Measurements from ENCODE around the gene ERFL. TPM values are rescaled to one million over a fixed set of nuclear protein-coding genes. Genes with fewer than 3 reads are reported as not detected.

ERFL gene
- total RNA-seq, 2 experiments from 2014 or later: 1.3 to 2.0 TPM

DNA sequence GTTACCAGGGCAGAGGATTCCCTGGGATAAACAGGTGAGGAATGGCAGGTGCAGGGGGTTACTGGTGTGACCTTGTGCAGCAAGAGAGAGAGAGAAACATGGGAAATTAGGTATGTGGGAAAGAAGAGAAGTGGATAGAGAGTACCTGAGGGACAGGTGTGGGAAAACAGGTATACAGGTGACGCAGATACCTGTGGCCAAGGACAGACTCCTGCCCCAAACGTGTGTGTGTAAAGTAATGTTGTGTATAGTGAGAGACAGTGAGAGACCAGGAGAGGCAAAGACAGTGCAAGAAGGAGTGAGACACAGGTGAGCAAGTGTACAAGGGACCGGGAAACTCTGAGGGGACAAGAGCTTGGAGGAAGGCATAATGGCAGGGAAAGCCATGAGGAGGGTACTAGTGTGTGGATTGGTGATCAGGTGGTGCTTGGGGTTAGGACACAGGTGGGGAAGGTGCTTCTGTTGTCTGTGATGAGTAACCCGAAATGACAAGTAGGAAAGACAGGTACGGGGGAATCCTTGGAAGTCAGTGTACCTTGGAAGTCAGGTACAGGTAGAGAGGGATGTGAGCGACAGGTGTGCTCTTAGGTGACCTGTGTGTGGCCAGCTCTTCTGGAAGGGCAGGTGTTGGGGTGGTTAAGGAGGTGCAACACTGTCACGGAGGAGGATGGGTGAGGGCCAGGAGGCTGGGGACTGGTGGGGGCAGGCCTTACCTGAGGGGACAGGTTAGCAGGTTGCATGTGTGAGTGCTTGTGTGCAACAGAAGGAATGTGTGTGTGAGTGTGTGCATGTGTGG, 2.8 kb downstream of the ERFL start:
- peaks cover 24% of the 10 kb centered on the region for H3K4me1 Mint-ChIP-seq (ENCODE audit: low read depth)
- H3K4me3 Mint-ChIP-seq: no peak overlapping the region
- intact Hi-C loops (cut with micrococcal nuclease): no loop called here
- no peaks in the 10 kb centered on the region for H3K27me3 Mint-ChIP-seq
- no peak overlapping the region for H3K27ac Mint-ChIP-seq
- H3K9me3 Mint-ChIP-seq: no peaks in the 10 kb centered on the region
- POLR2A ChIA-PET: no interaction called here
- H3K36me3 Mint-ChIP-seq: no peaks in the 10 kb centered on the region
- DNase-seq: no peak
- CTCF ChIA-PET: interaction anchor here (0.6 to 1.5 kb wide), 3 partner anchors 9 to 52 kb away, joined by 3 read pairs; no protein-coding TSS in a partner anchor

DNA sequence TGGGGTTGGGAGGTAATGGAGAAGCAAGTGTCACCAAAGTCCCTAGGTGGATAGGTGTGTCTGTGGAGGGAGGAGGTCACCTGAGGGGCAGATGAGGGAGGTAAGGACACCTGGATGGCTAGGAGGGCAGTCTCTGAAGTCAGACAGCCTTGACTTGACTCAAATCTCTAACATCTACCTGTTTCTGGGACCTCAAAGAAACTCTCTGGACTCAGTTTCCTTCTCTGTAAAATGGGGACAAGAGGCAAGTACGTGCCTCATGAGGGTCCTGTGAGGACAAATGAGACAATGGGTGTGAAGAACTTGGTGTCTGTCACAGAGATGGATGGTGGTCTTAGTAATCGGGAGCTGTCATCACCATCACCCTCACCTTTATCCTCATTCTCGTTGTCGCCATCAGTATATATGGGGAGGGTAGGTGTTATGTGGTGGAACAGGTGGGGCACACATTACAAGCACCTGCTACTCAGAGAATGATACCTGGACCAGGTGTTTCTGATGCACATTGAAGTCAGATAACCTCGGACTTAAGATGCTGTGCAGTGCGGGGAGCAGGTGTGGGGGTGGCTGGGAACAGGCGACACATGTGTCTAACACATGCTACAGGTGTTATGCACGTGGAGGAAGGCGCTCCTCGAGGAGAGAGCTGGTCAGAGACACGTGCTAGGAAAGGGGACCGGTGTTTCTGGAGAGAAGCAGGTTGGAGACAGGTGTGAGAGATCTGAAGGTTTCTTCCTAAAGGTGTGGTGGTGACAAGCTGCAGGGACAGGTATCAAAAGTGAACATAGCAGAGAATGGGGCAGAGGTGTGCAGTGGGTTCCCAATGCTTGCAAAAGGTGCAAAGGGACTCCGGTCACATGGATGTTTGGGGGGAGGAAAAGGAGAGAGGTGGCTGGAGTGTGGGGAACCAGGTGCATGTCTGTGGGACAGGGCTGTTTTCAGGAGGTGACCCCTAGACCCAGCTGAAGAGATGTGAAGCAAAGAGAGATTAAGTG, 3.8 kb downstream of the ERFL start:
- CTCF ChIA-PET: interaction anchor here (0.9 to 1.5 kb wide), 2 partner anchors 28 to 51 kb away, joined by 3 read pairs; no protein-coding TSS in a partner anchor

DNA sequence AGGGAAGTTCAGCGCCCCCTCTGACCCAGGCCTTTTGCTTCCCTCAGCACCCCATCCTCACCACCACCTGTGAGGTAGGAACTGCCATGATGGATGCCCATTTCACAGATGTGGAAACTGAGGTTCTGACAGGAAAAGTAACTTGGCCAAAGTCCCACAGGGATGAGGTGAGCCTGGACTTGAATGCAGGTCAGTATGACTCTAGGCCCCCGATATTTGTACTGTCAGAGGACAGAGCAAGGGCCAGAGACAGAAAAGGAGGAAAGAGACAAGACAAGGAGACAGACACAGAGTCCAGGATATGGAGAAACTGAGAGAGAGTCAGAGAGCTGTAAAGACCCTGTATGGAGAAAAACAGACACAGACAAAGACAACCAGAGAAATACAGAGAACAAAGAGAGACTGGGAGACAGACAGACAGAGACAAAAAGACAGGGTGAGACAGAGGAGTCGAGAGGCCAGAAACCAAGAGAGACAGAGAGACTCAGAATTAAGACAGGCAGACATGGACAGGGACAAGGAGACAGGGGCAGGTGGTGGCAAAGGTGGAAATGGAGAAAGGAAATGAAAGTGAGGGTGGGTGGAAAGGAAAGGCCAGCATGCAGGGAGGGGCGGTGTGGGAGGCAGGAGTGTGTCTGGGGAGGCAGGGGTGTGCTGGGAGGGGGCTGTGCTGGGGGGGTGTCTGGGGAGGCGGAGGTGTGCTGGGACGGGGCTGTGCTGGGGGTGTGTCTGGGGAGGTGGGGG, 5.0 kb downstream of the ERFL start:
- CTCF ChIA-PET: no interaction called here
- no peaks in the 10 kb centered on the region for H3K36me3 Mint-ChIP-seq
- no peaks in the 10 kb centered on the region for H3K27me3 Mint-ChIP-seq
- H3K4me1 Mint-ChIP-seq (ENCODE audit: low read depth): peaks cover 13% of the 10 kb centered on the region
- POLR2A ChIA-PET: no interaction called here
- H3K9me3 Mint-ChIP-seq: no peaks in the 10 kb centered on the region
- H3K4me3 Mint-ChIP-seq: no peak overlapping the region
- DNase-seq: no peak
- intact Hi-C loops (cut with micrococcal nuclease): no loop called here
- no peak overlapping the region for H3K27ac Mint-ChIP-seq

More for the DNA sequence above, 3.8 kb downstream of the ERFL start:
- intact Hi-C loops (cut with micrococcal nuclease): no loop called here
- POLR2A ChIA-PET: no interaction called here
- Mint-ChIP-seq H3K27me3 (no peaks in the 10 kb centered on the region), H3K27ac (no peak overlapping the region), H3K36me3 (no peaks in the 10 kb centered on the region), H3K4me1 (ENCODE audit: low read depth) (peaks cover 20% of the 10 kb centered on the region), H3K4me3 (no peak overlapping the region), H3K9me3 (no peaks in the 10 kb centered on the region)
- no peak for DNase-seq

DNA sequence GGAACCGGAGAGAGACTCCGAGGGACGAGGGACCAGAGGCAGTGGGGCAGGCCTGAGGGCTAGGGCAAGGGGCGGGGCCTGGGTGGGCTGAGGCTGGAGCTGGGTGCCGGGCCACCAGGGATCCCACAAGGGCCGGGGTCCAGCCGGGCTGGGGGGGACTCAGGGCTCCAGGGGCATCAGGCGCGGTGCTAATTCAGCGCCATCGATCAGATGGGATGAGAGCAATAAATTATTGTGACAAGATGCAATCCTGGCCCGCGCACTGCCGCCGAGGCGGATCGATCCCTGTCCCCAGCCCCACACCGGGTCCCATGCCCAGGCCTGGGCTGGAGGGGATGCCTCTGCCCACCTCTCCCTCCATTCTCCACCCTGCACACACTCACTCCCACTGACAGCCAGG, 5.7 kb downstream of the ERFL start:
- CTCF ChIA-PET: no interaction called here
- intact Hi-C loops (cut with micrococcal nuclease): no loop called here

DNA sequence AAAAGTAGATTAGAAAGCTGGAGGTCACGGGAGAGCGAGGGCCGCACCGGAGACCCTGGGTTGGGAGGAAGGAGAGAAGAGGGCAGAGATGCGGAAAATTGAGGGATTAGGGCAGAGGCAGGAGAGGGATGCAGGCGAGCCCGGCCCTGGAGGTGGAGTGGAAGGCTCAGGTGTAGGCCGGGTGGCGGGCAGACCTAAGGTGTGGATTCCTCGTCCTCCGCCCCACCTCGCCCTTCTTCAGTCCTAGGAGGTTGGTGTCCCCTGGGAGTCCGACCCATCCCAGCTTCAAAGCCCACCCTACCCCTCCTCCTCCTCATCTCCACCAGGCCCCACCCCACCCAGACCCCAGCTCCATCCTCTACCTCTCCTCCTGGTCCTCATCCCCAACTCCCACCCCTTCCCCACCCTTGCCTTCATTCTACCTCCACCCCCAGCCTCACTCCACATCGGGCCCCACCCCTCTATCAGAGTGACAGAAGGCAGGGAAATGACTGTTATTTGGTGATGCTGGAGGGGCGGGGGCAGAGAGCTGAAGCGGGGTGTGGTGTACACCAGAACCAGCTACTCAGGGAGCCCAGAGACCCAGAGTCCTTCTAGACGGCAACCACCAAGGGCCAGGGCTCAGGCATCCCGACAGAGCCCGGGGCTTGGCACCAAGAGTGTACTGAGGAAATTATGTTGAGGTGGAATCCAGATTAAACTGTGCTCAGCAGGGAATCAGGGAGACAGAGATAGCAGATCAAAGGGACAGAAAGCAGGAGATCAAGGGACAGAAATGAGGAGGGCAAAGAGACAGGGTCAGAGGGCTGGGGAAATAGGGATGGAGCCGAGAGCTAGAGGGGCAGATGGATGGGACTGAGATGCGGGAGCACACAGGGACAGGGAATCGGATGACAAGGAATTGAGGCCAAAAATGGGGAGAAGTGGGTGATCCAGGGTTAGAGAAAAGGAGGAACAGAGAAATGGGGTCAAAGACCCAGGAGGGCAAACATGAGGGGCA, 6.4 kb downstream of the ERFL start:
- CTCF ChIA-PET: no interaction called here

More for the DNA sequence above, 5.7 kb downstream of the ERFL start:
- Mint-ChIP-seq H3K4me3 (no peak overlapping the region), H3K36me3 (no peaks in the 10 kb centered on the region), H3K27ac (no peak overlapping the region), H3K9me3 (no peaks in the 10 kb centered on the region), H3K4me1 (ENCODE audit: low read depth) (peaks cover 13% of the 10 kb centered on the region), H3K27me3 (no peaks in the 10 kb centered on the region)
- POLR2A ChIA-PET: no interaction called here
- no peak for DNase-seq

DNA sequence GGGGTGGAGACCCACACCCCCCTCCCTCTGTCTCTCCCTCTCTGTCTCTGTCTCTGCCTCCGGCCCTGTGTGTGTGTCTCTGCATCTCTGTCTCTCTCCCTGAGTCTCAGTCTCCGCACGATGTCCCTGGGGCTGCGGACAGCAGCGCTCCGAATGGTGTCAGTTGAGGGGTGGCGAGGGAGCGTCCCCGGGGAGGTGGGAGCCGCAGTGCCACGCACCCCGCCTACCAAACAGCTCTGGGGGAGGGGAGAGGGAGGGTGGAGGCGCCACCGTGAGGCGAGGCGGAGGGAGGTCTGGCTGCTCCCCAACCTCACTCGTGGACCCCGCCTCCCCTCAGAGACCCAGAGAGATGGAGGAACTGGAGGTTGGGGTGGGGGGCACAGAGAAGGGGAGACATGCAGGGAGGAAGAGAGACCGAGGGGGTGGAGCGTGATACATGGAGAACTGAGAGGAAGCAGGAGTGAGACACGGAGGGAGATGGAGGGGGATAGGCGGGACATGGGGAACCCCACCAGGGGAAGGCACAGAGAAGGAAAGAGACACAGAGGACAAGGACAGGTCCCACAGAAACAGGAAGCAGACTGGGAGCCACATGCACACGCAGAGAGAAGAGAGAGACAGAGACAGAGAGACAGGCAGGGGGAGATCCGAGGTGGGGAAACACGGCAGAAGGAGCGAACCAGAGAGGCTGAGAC, 7.2 kb downstream of the ERFL start:
- no peak for DNase-seq
- intact Hi-C loops (cut with micrococcal nuclease): no loop called here
- ChIA-PET CTCF (no interaction called here), POLR2A (no interaction called here)
- H3K9me3 Mint-ChIP-seq: no peaks in the 10 kb centered on the region
- no peak overlapping the region for H3K4me3 Mint-ChIP-seq
- peaks cover 13% of the 10 kb centered on the region for H3K4me1 Mint-ChIP-seq (ENCODE audit: low read depth)
- no peaks in the 10 kb centered on the region for H3K36me3 Mint-ChIP-seq
- no peak overlapping the region for H3K27ac Mint-ChIP-seq
- no peaks in the 10 kb centered on the region for H3K27me3 Mint-ChIP-seq

More for the DNA sequence above, 6.4 kb downstream of the ERFL start:
- POLR2A ChIA-PET: no interaction called here
- peaks cover 13% of the 10 kb centered on the region for H3K4me1 Mint-ChIP-seq (ENCODE audit: low read depth)
- no peaks in the 10 kb centered on the region for H3K27me3 Mint-ChIP-seq
- no peak for DNase-seq
- no peak overlapping the region for H3K27ac Mint-ChIP-seq
- intact Hi-C loops (cut with micrococcal nuclease): no loop called here
- no peaks in the 10 kb centered on the region for H3K9me3 Mint-ChIP-seq
- H3K4me3 Mint-ChIP-seq: no peak overlapping the region
- no peaks in the 10 kb centered on the region for H3K36me3 Mint-ChIP-seq

DNA sequence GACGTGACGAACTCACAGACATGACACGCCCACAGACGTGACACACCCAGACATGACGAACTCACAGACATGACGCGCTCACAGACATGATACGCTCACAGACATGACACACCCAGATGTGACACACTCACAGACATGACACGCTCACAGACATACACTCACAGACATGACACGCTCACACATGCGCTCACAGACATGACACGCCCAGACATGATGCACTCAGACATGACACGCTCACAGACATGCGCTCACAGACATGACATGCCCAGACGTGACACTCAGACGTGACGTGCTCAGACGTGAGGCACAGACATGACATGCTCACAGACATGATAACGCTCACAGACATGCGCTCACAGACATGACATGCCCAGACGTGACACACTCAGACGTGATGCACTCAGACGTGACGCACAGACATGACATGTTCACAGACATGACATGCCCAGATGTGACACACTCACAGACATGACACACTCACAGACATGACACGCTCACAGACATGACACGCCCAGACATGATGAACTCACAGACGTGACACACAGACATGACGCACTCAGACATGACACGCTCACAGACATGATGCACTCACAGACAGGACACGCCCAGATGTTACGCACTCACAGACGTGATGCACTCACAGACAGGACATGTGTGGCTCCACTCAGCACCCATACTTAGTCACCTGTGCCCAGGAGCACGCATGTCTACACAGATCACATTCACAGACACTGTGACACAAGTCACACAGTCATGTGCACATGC, 8.1 kb downstream of the ERFL start:
- H3K4me3 Mint-ChIP-seq: no peak overlapping the region
- intact Hi-C loops (cut with micrococcal nuclease): no loop called here
- ChIA-PET CTCF (interaction anchor here (0.8 kb wide), 1 partner anchor 8 kb away, joined by 3 read pairs; the partner anchor contains the start of gene ERFL), POLR2A (no interaction called here)
- DNase-seq: no peak
- H3K9me3 Mint-ChIP-seq: no peaks in the 10 kb centered on the region
- peaks cover 13% of the 10 kb centered on the region for H3K4me1 Mint-ChIP-seq (ENCODE audit: low read depth)
- no peaks in the 10 kb centered on the region for H3K27me3 Mint-ChIP-seq
- no peak overlapping the region for H3K27ac Mint-ChIP-seq
- H3K36me3 Mint-ChIP-seq: no peaks in the 10 kb centered on the region

DNA sequence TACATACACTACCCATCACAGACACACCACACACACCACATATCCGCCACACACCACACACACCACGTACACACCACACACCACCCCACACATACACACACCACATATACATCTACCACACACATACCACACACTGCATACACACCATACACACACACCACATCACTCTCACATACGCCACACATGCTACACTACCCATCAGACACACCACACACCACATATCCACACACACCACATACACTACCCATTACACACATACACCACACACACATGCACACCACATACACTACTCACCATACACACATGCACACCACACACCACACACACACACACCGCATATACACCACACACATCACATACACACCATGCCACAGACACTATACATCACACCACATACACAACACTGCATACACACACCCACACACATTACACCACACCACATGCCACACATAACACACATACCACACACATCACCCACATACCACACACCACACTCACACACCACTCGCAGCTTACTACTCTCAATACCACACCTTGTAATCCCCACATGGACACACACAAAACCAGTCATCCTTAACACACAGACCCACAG, 9.5 kb downstream of the ERFL start:
- peaks cover 17% of the 10 kb centered on the region for H3K4me1 Mint-ChIP-seq (ENCODE audit: low read depth)
- no peak for DNase-seq
- H3K4me3 Mint-ChIP-seq: no peak overlapping the region
- H3K27ac Mint-ChIP-seq: no peak overlapping the region
- H3K9me3 Mint-ChIP-seq: no peaks in the 10 kb centered on the region
- CTCF ChIA-PET: interaction anchor here (0.8 kb wide), 1 partner anchor 9 kb away, joined by 3 read pairs; the partner anchor contains the start of gene ERFL
- peaks cover 6% of the 10 kb centered on the region for H3K27me3 Mint-ChIP-seq
- POLR2A ChIA-PET: no interaction called here
- intact Hi-C loops (cut with micrococcal nuclease): no loop called here
- H3K36me3 Mint-ChIP-seq: no peaks in the 10 kb centered on the region

DNA sequence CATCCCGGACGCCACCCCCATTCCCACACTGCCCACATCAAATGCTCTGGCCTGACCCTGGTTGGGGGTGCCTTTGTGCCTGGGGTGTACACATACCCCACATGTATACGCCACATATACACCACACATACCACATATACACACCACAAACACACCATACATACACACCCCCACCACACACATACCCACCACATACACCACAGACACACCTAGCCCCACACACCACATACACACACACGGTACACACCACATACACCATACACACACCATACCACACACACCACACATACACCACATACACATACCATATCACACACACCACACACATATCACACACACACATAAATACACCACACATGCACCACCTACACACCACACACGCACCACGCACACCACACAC, 10.2 kb downstream of the ERFL start:
- ChIA-PET POLR2A (no interaction called here), CTCF (no interaction called here)
- Mint-ChIP-seq H3K36me3 (no peaks in the 10 kb centered on the region), H3K4me3 (no peak overlapping the region), H3K27me3 (peaks cover 10% of the 10 kb centered on the region), H3K27ac (no peak overlapping the region), H3K9me3 (no peaks in the 10 kb centered on the region), H3K4me1 (ENCODE audit: low read depth) (peaks cover 17% of the 10 kb centered on the region)
- no peak for DNase-seq
- intact Hi-C loops (cut with micrococcal nuclease): no loop called here

DNA sequence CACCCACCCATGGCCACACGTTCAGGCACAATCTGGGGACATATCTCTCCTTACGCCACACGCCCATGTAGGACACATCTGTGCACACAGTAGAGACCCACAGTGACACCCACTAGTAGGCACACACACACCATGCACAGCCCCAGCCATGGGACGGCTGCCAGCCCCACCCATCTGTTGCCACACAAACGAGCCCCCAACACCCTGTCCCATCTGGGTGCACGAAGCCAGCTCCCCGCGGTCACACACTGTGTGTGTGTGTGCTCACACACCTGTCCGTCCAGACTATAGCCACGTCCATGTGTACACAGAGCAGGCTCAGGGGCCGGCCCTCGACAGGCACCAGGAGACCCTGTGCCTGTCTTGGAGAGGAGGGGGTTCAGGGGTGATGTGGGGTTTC, 10.6 kb downstream of the ERFL start:
- intact Hi-C loops (cut with micrococcal nuclease): no loop called here
- no peak overlapping the region for H3K4me3 Mint-ChIP-seq
- H3K4me1 Mint-ChIP-seq (ENCODE audit: low read depth): peaks cover 16% of the 10 kb centered on the region
- no peak overlapping the region for H3K27ac Mint-ChIP-seq
- ChIA-PET POLR2A (no interaction called here), CTCF (no interaction called here)
- peaks cover 10% of the 10 kb centered on the region for H3K27me3 Mint-ChIP-seq
- H3K9me3 Mint-ChIP-seq: no peaks in the 10 kb centered on the region
- no peaks in the 10 kb centered on the region for H3K36me3 Mint-ChIP-seq
- no peak for DNase-seq

Data from activated CD4-positive, alpha-beta memory T cell treated with anti-CD3 and anti-CD28 coated beads for 36 hours (primary cell).